Liver (tissue), 9 donors: ENCODE data around the gene GADD45GIP1. TPM values are rescaled to one million over a fixed set of nuclear protein-coding genes. Genes with fewer than 3 reads are reported as not detected.

Experiments used
- DNase-seq: peaks from one replicate; pipeline ENCODE4 v3.0.0-alpha.2; 2017; ENCODE audit warnings: low spot score
- H3K27ac ChIP-seq, 2 donors: one replicate each; pipeline ENCODE4 v1.7.0; 2013; ENCODE audit warnings: inconsistent platforms in 2 of 2, low read length in 2 of 2, control low read depth in 1 of 2, low read depth in 1 of 2, mild to moderate bottlenecking in 1 of 2
- H3K27me3 ChIP-seq, 4 donors: one replicate each; pipeline versions ENCODE4 v1.6.1 to v1.7.0; 2013; ENCODE audit warnings: low read length in 3 of 4, inconsistent platforms in 1 of 4, mild to moderate bottlenecking in 1 of 4, moderate library complexity in 1 of 4; ENCODE audit not compliant: control insufficient read depth in 4 of 4, insufficient read depth in 4 of 4
- H3K36me3 ChIP-seq, 4 donors: one replicate each; pipeline versions ENCODE4 v1.6.1 to v1.7.0; 2013; ENCODE audit warnings: low read length in 3 of 4, mild to moderate bottlenecking in 3 of 4, low read depth in 1 of 4, moderate library complexity in 1 of 4; ENCODE audit not compliant: control insufficient read depth in 4 of 4, insufficient read depth in 3 of 4
- H3K4me1 ChIP-seq, 4 donors: one replicate each; pipeline versions ENCODE4 v1.6.1 to v1.7.0; 2013; ENCODE audit warnings: low read length in 3 of 4, mild to moderate bottlenecking in 3 of 4, moderate library complexity in 1 of 4; ENCODE audit not compliant: control insufficient read depth in 4 of 4, insufficient read depth in 4 of 4
- H3K4me3 ChIP-seq, 3 donors: one replicate each; pipeline versions ENCODE4 v1.6.1 to v1.7.0; 2013; ENCODE audit warnings: low read length in 3 of 3, control low read depth in 1 of 3, low read depth in 1 of 3, mild to moderate bottlenecking in 1 of 3
- H3K9ac ChIP-seq, 2 donors: one replicate each; pipeline ENCODE4 v1.7.0; 2013; ENCODE audit warnings: low read length in 2 of 2, mild to moderate bottlenecking in 2 of 2, moderate library complexity in 2 of 2, control low read depth in 1 of 2, low read depth in 1 of 2
- H3K9me3 ChIP-seq, 4 donors: one replicate each; pipeline versions ENCODE4 v1.6.1 to v1.7.0; 2013; ENCODE audit warnings: low read length in 3 of 4; ENCODE audit not compliant: control insufficient read depth in 4 of 4
- ATF3 ChIP-seq: IDR thresholded peaks from 2 replicates; pipeline ENCODE4 v1.6.1; 2016; ENCODE audit warnings: antibody characterized with exemption
- FOXA1 ChIP-seq: IDR thresholded peaks from 2 replicates; pipeline ENCODE4 v1.6.1; 2016; ENCODE audit warnings: antibody characterized with exemption
- FOXA2 ChIP-seq: IDR thresholded peaks from 2 replicates; pipeline ENCODE4 v1.6.1; 2016; ENCODE audit warnings: antibody characterized with exemption
- GABPA ChIP-seq, 2 donors: IDR thresholded peaks in 1 of 2; conservative IDR thresholded peaks in 1 of 2; 2 replicates each; pipeline ENCODE4 v1.6.1; 2016; ENCODE audit warnings: antibody characterized with exemption in 2 of 2, mild to moderate bottlenecking in 1 of 2, moderate library complexity in 1 of 2
- HNF4A ChIP-seq, 2 donors: conservative IDR thresholded peaks; 2 replicates each; pipeline ENCODE4 v1.6.1; 2016; ENCODE audit warnings: antibody characterized with exemption in 2 of 2, mild to moderate bottlenecking in 2 of 2
- HNF4G ChIP-seq: IDR thresholded peaks from 2 replicates; pipeline ENCODE4 v1.6.1; 2016; ENCODE audit warnings: antibody characterized with exemption
- JUND ChIP-seq, 2 donors: IDR thresholded peaks; 2 replicates each; pipeline ENCODE4 v1.6.1; 2016; ENCODE audit warnings: antibody characterized with exemption in 2 of 2
- MAX ChIP-seq: IDR thresholded peaks from 2 replicates; pipeline ENCODE4 v1.6.1; 2016; ENCODE audit warnings: antibody characterized with exemption
- NR2F2 ChIP-seq: IDR thresholded peaks from 2 replicates; pipeline ENCODE4 v1.6.1; 2016; ENCODE audit warnings: antibody characterized with exemption
- RAD21 ChIP-seq, 2 donors: IDR thresholded peaks; 2 replicates each; pipeline ENCODE4 v1.6.1; 2016; ENCODE audit warnings: antibody characterized with exemption in 2 of 2, mild to moderate bottlenecking in 2 of 2
- SP1 ChIP-seq: IDR thresholded peaks from 2 replicates; pipeline ENCODE4 v1.6.1; 2018; ENCODE audit warnings: antibody characterized with exemption, mild to moderate bottlenecking
- TAF1 ChIP-seq: conservative IDR thresholded peaks from 2 replicates; pipeline ENCODE4 v1.6.1; 2016; ENCODE audit warnings: antibody characterized with exemption, mild to moderate bottlenecking
- YY1 ChIP-seq: IDR thresholded peaks from 2 replicates; pipeline ENCODE4 v1.6.1; 2016; ENCODE audit warnings: antibody characterized with exemption, mild to moderate bottlenecking
- WGBS: extraction: QIAGEN DNeasy Blood & Tissue Kit; methylation state at CpG from one replicate; pipeline ENCODE4 v1.1.7; 2013; 5-methylcytosine and 5-hydroxymethylcytosine counted together
- polyA plus RNA-seq, 2 donors: library from polyadenylated mRNA; stranded (reverse) in 1 of 2; unstranded in 1 of 2; fragments of 200-250 nt in 1 of 2; fragments of >200 nt in 1 of 2; fragmentation: Nextera tagmentation in 1 of 2; extraction: Ambion mirVana in 1 of 2; gene quantifications; one replicate each; pipeline versions ENCODE4 v1.2.1 to v1.2.3, GENCODE V29; 2013 to 2015
- total RNA-seq, 2 donors: library from RNA; depleted of rRNA; stranded (reverse); fragments of >200 nt; gene quantifications; one replicate each; pipeline ENCODE4 v1.2.3, GENCODE V29; 2014
- TF ChIP-seq, protein P1 (sequence below): fragments of 150-350 bp; IDR thresholded peaks from 2 replicates; pipeline ENCODE4 v1.5.1; 2017; ENCODE audit warnings: improper control_type of control experiment, low read depth, low read length; ENCODE audit not compliant: missing input control
- TF ChIP-seq, protein P2 (sequence below): IDR thresholded peaks from 2 replicates; pipeline ENCODE4 v1.6.1; 2016; ENCODE audit warnings: antibody characterized with exemption
- donor health status: healthy.
- donor health status: healthy.
- donor health status: healthy.
- donor health status: healthy.
- donor health status: healthy.

GADD45GIP1 gene
- total and polyA plus RNA-seq, 4 donors: 8.4 to 54.2 (median 22.9) TPM

GRCh38 chr19:12946731-12947496, 10.1 kb downstream of the GADD45GIP1 start:
- no peak for TF ChIP-seq GABPA (IDR thresholded peaks at IDR 0.05 in 1 of 2, conservative IDR thresholded peaks at IDR 0.05 in 1 of 2)
- no peak for TF ChIP-seq ATF3
- TF ChIP-seq, protein P1, sequence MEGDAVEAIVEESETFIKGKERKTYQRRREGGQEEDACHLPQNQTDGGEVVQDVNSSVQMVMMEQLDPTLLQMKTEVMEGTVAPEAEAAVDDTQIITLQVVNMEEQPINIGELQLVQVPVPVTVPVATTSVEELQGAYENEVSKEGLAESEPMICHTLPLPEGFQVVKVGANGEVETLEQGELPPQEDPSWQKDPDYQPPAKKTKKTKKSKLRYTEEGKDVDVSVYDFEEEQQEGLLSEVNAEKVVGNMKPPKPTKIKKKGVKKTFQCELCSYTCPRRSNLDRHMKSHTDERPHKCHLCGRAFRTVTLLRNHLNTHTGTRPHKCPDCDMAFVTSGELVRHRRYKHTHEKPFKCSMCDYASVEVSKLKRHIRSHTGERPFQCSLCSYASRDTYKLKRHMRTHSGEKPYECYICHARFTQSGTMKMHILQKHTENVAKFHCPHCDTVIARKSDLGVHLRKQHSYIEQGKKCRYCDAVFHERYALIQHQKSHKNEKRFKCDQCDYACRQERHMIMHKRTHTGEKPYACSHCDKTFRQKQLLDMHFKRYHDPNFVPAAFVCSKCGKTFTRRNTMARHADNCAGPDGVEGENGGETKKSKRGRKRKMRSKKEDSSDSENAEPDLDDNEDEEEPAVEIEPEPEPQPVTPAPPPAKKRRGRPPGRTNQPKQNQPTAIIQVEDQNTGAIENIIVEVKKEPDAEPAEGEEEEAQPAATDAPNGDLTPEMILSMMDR: no peak
- Histone ChIP-seq H3K4me3 (peak overlapping the region; percentile 67 to 92 (median 77)), H3K27ac (peak overlapping the region; percentile 67 to 85), H3K27me3 (no peaks in the 10 kb centered on the region), H3K9me3 (no peaks in the 10 kb centered on the region), H3K4me1 (peaks cover 2 to 29% (median 16%) of the 10 kb centered on the region in 4 donors), H3K9ac (peak overlapping the region; percentile 36 to 91), H3K36me3 (peaks cover 12 to 53% (median 42%) of the 10 kb centered on the region in 4 donors)
- 71% methylated on average over 14 of the region's 14 CpGs for WGBS
- DNase-seq: no peak

GRCh38 chr19:12946092-12946721, 10.8 kb downstream of the GADD45GIP1 start:
- H3K27ac ChIP-seq: peak overlapping the region; percentile 67 to 85
- DNase-seq: peak; percentile 76
- TF ChIP-seq YY1 (no peak), HNF4G (no peak), RAD21 (IDR thresholded peaks at IDR 0.05) (peak in 1 of 2 donors; percentile 4), TAF1 (no peak), FOXA2 (no peak), JUND (IDR thresholded peaks at IDR 0.05) (no peak), NR2F2 (no peak), FOXA1 (no peak), SP1 (no peak), MAX (no peak), GABPA (IDR thresholded peaks at IDR 0.05 in 1 of 2, conservative IDR thresholded peaks at IDR 0.05 in 1 of 2) (no peak), HNF4A (conservative IDR thresholded peaks at IDR 0.05) (no peak)
- TF ChIP-seq, protein P2, sequence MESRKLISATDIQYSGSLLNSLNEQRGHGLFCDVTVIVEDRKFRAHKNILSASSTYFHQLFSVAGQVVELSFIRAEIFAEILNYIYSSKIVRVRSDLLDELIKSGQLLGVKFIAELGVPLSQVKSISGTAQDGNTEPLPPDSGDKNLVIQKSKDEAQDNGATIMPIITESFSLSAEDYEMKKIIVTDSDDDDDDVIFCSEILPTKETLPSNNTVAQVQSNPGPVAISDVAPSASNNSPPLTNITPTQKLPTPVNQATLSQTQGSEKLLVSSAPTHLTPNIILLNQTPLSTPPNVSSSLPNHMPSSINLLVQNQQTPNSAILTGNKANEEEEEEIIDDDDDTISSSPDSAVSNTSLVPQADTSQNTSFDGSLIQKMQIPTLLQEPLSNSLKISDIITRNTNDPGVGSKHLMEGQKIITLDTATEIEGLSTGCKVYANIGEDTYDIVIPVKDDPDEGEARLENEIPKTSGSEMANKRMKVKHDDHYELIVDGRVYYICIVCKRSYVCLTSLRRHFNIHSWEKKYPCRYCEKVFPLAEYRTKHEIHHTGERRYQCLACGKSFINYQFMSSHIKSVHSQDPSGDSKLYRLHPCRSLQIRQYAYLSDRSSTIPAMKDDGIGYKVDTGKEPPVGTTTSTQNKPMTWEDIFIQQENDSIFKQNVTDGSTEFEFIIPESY: peak; percentile 84
- TF ChIP-seq, protein P1: no peak
- no peaks in the 10 kb centered on the region for H3K9me3 ChIP-seq
- no peaks in the 10 kb centered on the region for H3K27me3 ChIP-seq
- H3K4me3 ChIP-seq: peak overlapping the region; percentile 67 to 92 (median 77)
- H3K36me3 ChIP-seq: peaks cover 15 to 54% (median 46%) of the 10 kb centered on the region in 4 donors
- peak overlapping the region; percentile 36 to 91 for H3K9ac ChIP-seq
- H3K4me1 ChIP-seq: peaks cover 2 to 33% (median 16%) of the 10 kb centered on the region in 4 donors
- WGBS: under 1% methylated on average over 40 of the region's 40 CpGs
